IMR-90 (cell line): Measurements from ENCODE around the gene PIM3. TPM values are rescaled to one million over a fixed set of nuclear protein-coding genes. Genes with fewer than 3 reads are reported as not detected.

Experiments used
- ATAC-seq: fragments of 200-7000 bp; cut with Tn5 transposase; 2 replicates; pipeline ENCODE4 v1.9.1; 2020; ENCODE audit warnings: low read depth, mild to moderate bottlenecking, moderate library complexity
- BruUV-seq: library from RNA; stranded (reverse); fragments of 400-500 nt; replicated peaks from 2 replicates; lab custom pipeline; 2021; lab: Mats Ljungman, UMichigan
- CTCF ChIA-PET: fragments of 300-600 bp; formaldehyde crosslinking; extraction: SDS; loops from one replicate; lab custom pipeline; 2021; ENCODE audit warnings: antibody characterized with exemption; lab: Yijun Ruan, JAX
- POLR2A ChIA-PET: fragments of 300-600 bp; sonication (Branson Sonifier 250); formaldehyde crosslinking; loops from one replicate; lab custom pipeline; 2022; ENCODE audit warnings: antibody characterized with exemption; ENCODE audit not compliant: unreplicated experiment; lab: Charles Lee
- DNase-seq: peaks from one replicate; pipeline ENCODE4 v3.0.0; 2013
- H2AFZ ChIP-seq: replicated peaks from 2 replicates; pipeline ENCODE3; 2013; ENCODE audit warnings: low read length, mild to moderate bottlenecking; ENCODE audit not compliant: poor library complexity
- H2AK5ac ChIP-seq: 2 replicates; pipeline ENCODE4 v1.6.1; 2013; ENCODE audit warnings: low read depth, low read length, inconsistent platforms
- H2AK9ac ChIP-seq: replicated peaks from 2 replicates; pipeline ENCODE3; 2013; ENCODE audit warnings: mild to moderate bottlenecking, low read depth, low read length, moderate library complexity; ENCODE audit not compliant: poor library complexity
- H2BK120ac ChIP-seq: 2 replicates; pipeline ENCODE4 v1.6.1; 2013; ENCODE audit warnings: low read depth, low read length, inconsistent platforms
- H2BK15ac ChIP-seq: 3 replicates; pipeline ENCODE4 v1.6.1; 2013; ENCODE audit warnings: low read depth, low read length, inconsistent platforms
- H2BK20ac ChIP-seq: 2 replicates; pipeline ENCODE4 v1.6.1; 2013; ENCODE audit warnings: low read depth, mild to moderate bottlenecking, inconsistent platforms, low read length, moderate library complexity
- H2BK5ac ChIP-seq: 2 replicates; pipeline ENCODE4 v1.6.1; 2013; ENCODE audit warnings: mild to moderate bottlenecking, low read depth, low read length, inconsistent platforms; ENCODE audit not compliant: poor library complexity, severe bottlenecking
- H3K14ac ChIP-seq: replicated peaks from 2 replicates; pipeline ENCODE4 v1.6.1; 2013; ENCODE audit warnings: low read depth, low read length, inconsistent platforms
- H3K18ac ChIP-seq: 2 replicates; pipeline ENCODE4 v1.6.1; 2013; ENCODE audit warnings: low read depth, low read length, control low read depth
- H3K23ac ChIP-seq: 2 replicates; pipeline ENCODE4 v1.6.1; 2013; ENCODE audit warnings: low read depth, low read length, inconsistent platforms
- H3K27ac ChIP-seq: 2 replicates; pipeline ENCODE4 v1.5.1; 2013; ENCODE audit warnings: mild to moderate bottlenecking, control low read depth, low read length; ENCODE audit not compliant: insufficient read depth
- H3K27me3 ChIP-seq: 2 replicates; pipeline ENCODE4 v1.6.1; 2013; ENCODE audit warnings: low read length; ENCODE audit not compliant: control insufficient read depth, insufficient read depth
- H3K36me3 ChIP-seq: 2 replicates; pipeline ENCODE4 v1.6.1; 2013; ENCODE audit warnings: low read length, mixed read lengths; ENCODE audit not compliant: control insufficient read depth, insufficient read depth
- H3K4ac ChIP-seq: 2 replicates; pipeline ENCODE4 v1.6.1; 2013; ENCODE audit warnings: low read depth, low read length, inconsistent platforms
- H3K4me1 ChIP-seq: 2 replicates; pipeline ENCODE4 v1.6.1; 2013; ENCODE audit warnings: low read length, mixed read lengths; ENCODE audit not compliant: control insufficient read depth, insufficient read depth
- H3K4me2 ChIP-seq: 2 replicates; pipeline ENCODE4 v1.6.1; 2013; ENCODE audit warnings: low read depth, mild to moderate bottlenecking, control low read depth, low read length, moderate library complexity
- H3K4me3 ChIP-seq: 2 replicates; pipeline ENCODE4 v1.5.1; 2013; ENCODE audit warnings: low read depth, mild to moderate bottlenecking, control low read depth, low read length, moderate library complexity; ENCODE audit not compliant: insufficient read depth
- H3K56ac ChIP-seq: 2 replicates; pipeline ENCODE4 v1.6.1; 2013; ENCODE audit warnings: low read length, inconsistent platforms; ENCODE audit not compliant: insufficient read depth; ENCODE audit errors: extremely low read depth
- H3K79me1 ChIP-seq, 2 experiments: 2 replicates each; pipeline ENCODE4 v1.6.1; 2013; ENCODE audit warnings: low read length in 2 of 2, inconsistent platforms in 1 of 2, low read depth in 1 of 2
- H3K9ac ChIP-seq: 2 replicates; pipeline ENCODE4 v1.6.1; 2013; ENCODE audit warnings: low read depth, low read length, control low read depth
- H3K9me1 ChIP-seq: 2 replicates; pipeline ENCODE4 v1.6.1; 2013; ENCODE audit warnings: low read length, inconsistent platforms; ENCODE audit not compliant: insufficient read depth
- H3K9me3 ChIP-seq: 2 replicates; pipeline ENCODE4 v1.6.1; 2013; ENCODE audit warnings: low read length; ENCODE audit not compliant: control insufficient read depth, insufficient read depth
- H4K20me1 ChIP-seq: 2 replicates; pipeline ENCODE4 v1.6.1; 2013; ENCODE audit warnings: low read length, inconsistent platforms; ENCODE audit not compliant: insufficient read depth
- H4K5ac ChIP-seq: 2 replicates; pipeline ENCODE4 v1.6.1; 2013; ENCODE audit warnings: mild to moderate bottlenecking, low read depth, low read length, control low read depth
- H4K8ac ChIP-seq, 2 experiments: 2 replicates each; pipeline ENCODE4 v1.6.1; 2013; ENCODE audit warnings: low read depth in 2 of 2, low read length in 2 of 2, control low read depth in 1 of 2, inconsistent platforms in 1 of 2
- H4K91ac ChIP-seq: 2 replicates; pipeline ENCODE4 v1.6.1; 2013; ENCODE audit warnings: low read depth, low read length, inconsistent platforms; ENCODE audit not compliant: insufficient read depth
- BHLHE40 ChIP-seq: fragments of 150-350 bp; IDR thresholded peaks from 2 replicates; pipeline ENCODE4 v1.6.1; 2016; ENCODE audit warnings: mild to moderate bottlenecking, low read depth, low read length
- CEBPB ChIP-seq: IDR thresholded peaks from 2 replicates; pipeline ENCODE4 v1.6.1; 2012; ENCODE audit warnings: low read depth, low read length, improper control_type of control experiment
- CHD1 ChIP-seq: IDR thresholded peaks from 2 replicates; pipeline ENCODE4 v1.6.1; 2012; ENCODE audit warnings: low read depth, low read length, improper control_type of control experiment
- FOS ChIP-seq: fragments of 150-350 bp; IDR thresholded peaks from 2 replicates; pipeline ENCODE4 v1.6.1; 2016; ENCODE audit warnings: low read depth, low read length
- MAFK ChIP-seq: IDR thresholded peaks from 2 replicates; pipeline ENCODE4 v1.6.1; 2012; ENCODE audit warnings: low read depth, low read length, improper control_type of control experiment
- MAZ ChIP-seq: IDR thresholded peaks from 2 replicates; pipeline ENCODE4 v1.6.1; 2012; ENCODE audit warnings: low read depth, mild to moderate bottlenecking, low read length, improper control_type of control experiment, moderate library complexity, borderline replicate concordance
- MXI1 ChIP-seq: IDR thresholded peaks from 2 replicates; pipeline ENCODE4 v1.6.1; 2012; ENCODE audit warnings: low read depth, mild to moderate bottlenecking, low read length, moderate library complexity, borderline replicate concordance
- NFE2L2 ChIP-seq: fragments of 150-350 bp; IDR thresholded peaks from 2 replicates; pipeline ENCODE4 v1.6.1; 2016; ENCODE audit warnings: low read depth, mild to moderate bottlenecking, low read length
- RCOR1 ChIP-seq: IDR thresholded peaks from 2 replicates; pipeline ENCODE4 v1.6.1; 2012; ENCODE audit warnings: mild to moderate bottlenecking, low read length, improper control_type of control experiment; ENCODE audit not compliant: insufficient replicate concordance
- RFX5 ChIP-seq: IDR thresholded peaks from 2 replicates; pipeline ENCODE4 v1.8.0; 2012; ENCODE audit warnings: low read depth, mild to moderate bottlenecking, low read length, moderate library complexity
- SMC3 ChIP-seq: fragments of 150-350 bp; IDR thresholded peaks from 2 replicates; pipeline ENCODE4 v1.6.1; 2016; ENCODE audit warnings: low read depth, mild to moderate bottlenecking, antibody characterized with exemption, low read length, moderate library complexity
- WGBS, 2 experiments: methylation state at CpG; one replicate each; pipeline versions ENCODE4 v1.1.5 to v1.1.7; 2013; ENCODE audit warnings: missing lambda C conversion rate in 2 of 2; ENCODE audit not compliant: insufficient read length in 1 of 2; ENCODE audit errors: extremely low coverage in 2 of 2; 5-methylcytosine and 5-hydroxymethylcytosine counted together
- dilution Hi-C: fragments of 300-500 bp; cut with HindIII; formaldehyde crosslinking; loops from one replicate; pipeline ENCODE4 v1.14.3; 2018; ENCODE audit warnings: low sequenced_read_pairs; ENCODE audit not compliant: unreplicated experiment
- in situ Hi-C: fragments of 300-500 bp; cut with MboI; formaldehyde crosslinking; loops from 3 replicates; pipeline ENCODE4 v1.14.3; 2019; ENCODE audit warnings: low sequenced_read_pairs, inconsistent platforms, mixed read lengths
- intact Hi-C: fragments of 100-400 bp; cut with micrococcal nuclease; formaldehyde crosslinking; loops from 2 replicates; pipeline ENCODE4 v1.10.0; 2022
- polyA plus RNA-seq, 3 experiments: library from polyadenylated mRNA; depleted of rRNA; stranded (reverse); fragments of >200 nt; gene quantifications; 2 replicates each; pipeline ENCODE4 v1.2.3, GENCODE V29; 2012; ENCODE audit warnings: low replicate concordance in 1 of 3
- total RNA-seq: library from RNA; depleted of rRNA; stranded (reverse); fragments of >200 nt; gene quantifications from 2 replicates; pipeline ENCODE4 v1.2.3, GENCODE V29; 2012
- TF ChIP-seq, protein P1 (sequence below): fragments of 150-350 bp; IDR thresholded peaks from 2 replicates; pipeline ENCODE4 v1.6.1; 2016; ENCODE audit warnings: low read depth, mild to moderate bottlenecking, low read length, moderate library complexity, borderline replicate concordance
- TF ChIP-seq, protein P2 (sequence below): conservative IDR thresholded peaks from 2 replicates; pipeline ENCODE4 v1.5.1; 2012; ENCODE audit warnings: mild to moderate bottlenecking, low read depth, low read length, improper control_type of control experiment
- TF ChIP-seq, protein P3 (sequence below): fragments of 150-350 bp; IDR thresholded peaks from 2 replicates; pipeline ENCODE4 v1.6.1; 2017; ENCODE audit warnings: mild to moderate bottlenecking, antibody characterized with exemption, low read length, low read depth

Gene PIM3
- total and polyA plus RNA-seq, 2 of the 4 experiments (the other 2 are of a cell fraction), result 8.6 to 24.7 TPM

DNA sequence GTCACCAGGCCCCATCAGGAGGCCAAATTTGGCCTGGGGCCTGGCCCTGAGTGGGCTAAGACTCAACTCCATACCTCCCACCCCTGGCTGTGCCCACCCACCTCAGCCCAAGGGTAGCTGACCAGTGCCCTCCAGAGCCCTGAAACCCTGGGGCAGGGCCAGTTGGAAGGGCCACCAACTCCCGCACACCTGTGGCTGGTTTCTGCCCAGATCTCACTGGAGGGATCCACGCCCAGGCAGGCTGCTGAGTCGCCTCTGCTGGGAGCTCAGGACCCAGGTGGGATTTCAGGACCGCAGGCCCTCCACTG is 8.9 kb upstream of the PIM3 start:
- no peak overlapping the region for H3K4me2 ChIP-seq
- H3K9ac ChIP-seq, result peak overlapping the region; percentile 53
- POLR2A ChIA-PET, result interaction anchor here (0.6 to 0.8 kb wide), 4 partner anchors 9 to 162 kb away, joined by 3 to 6 read pairs (median 3); no protein-coding TSS in a partner anchor

More for the DNA sequence above, 8.9 kb upstream of the PIM3 start:
- Histone ChIP-seq H3K27ac (peak overlapping the region; percentile 89), H3K4me1 (peaks cover 40% of the 10 kb centered on the region), H3K9me1 (peaks cover 23% of the 10 kb centered on the region), H4K8ac (peak overlapping the region; percentile 85 to 95), H2AK5ac (peak overlapping the region; percentile 98), H3K18ac (peak overlapping the region; percentile 92), H2AK9ac (peak overlapping the region; percentile 100), H4K20me1 (no peaks in the 10 kb centered on the region), H2BK5ac (peak overlapping the region; percentile 95), H2BK20ac (peak overlapping the region; percentile 99), H2BK120ac (peak overlapping the region; percentile 100), H3K9me3 (no peaks in the 10 kb centered on the region), H3K27me3 (no peaks in the 10 kb centered on the region), H4K5ac (peak overlapping the region; percentile 94), H3K79me1 (0 out of 4 replicates have a peak, but pooled peaks cover 0 to 4% of the 10 kb centered on the region in 2 experiments), H3K14ac (peak overlapping the region; percentile 90), H3K36me3 (no peaks in the 10 kb centered on the region), H3K56ac (peak overlapping the region; percentile 79), H2BK15ac (peak overlapping the region; percentile 80; the same call in 2 of the 3 replicates), H3K4me3 (no peak overlapping the region), H2AFZ (peak overlapping the region; percentile 91), H3K4ac (peak overlapping the region; percentile 100), H4K91ac (peak overlapping the region; percentile 100), H3K23ac (peak overlapping the region; percentile 60; the same call in 1 of the 2 replicates)
- in situ Hi-C loops, result no loop called here
- CTCF ChIA-PET, result no interaction called here
- ATAC-seq (no peak), DNase-seq (no peak)
- dilution Hi-C loops, result no loop called here
- BruUV-seq, result no TSS peak
- TF ChIP-seq NFE2L2, result no peak
- TF ChIP-seq, protein P1, sequence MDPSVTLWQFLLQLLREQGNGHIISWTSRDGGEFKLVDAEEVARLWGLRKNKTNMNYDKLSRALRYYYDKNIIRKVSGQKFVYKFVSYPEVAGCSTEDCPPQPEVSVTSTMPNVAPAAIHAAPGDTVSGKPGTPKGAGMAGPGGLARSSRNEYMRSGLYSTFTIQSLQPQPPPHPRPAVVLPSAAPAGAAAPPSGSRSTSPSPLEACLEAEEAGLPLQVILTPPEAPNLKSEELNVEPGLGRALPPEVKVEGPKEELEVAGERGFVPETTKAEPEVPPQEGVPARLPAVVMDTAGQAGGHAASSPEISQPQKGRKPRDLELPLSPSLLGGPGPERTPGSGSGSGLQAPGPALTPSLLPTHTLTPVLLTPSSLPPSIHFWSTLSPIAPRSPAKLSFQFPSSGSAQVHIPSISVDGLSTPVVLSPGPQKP, result no peak
- no peak for TF ChIP-seq RFX5
- TF ChIP-seq MAZ, result no peak
- TF ChIP-seq, protein P2, sequence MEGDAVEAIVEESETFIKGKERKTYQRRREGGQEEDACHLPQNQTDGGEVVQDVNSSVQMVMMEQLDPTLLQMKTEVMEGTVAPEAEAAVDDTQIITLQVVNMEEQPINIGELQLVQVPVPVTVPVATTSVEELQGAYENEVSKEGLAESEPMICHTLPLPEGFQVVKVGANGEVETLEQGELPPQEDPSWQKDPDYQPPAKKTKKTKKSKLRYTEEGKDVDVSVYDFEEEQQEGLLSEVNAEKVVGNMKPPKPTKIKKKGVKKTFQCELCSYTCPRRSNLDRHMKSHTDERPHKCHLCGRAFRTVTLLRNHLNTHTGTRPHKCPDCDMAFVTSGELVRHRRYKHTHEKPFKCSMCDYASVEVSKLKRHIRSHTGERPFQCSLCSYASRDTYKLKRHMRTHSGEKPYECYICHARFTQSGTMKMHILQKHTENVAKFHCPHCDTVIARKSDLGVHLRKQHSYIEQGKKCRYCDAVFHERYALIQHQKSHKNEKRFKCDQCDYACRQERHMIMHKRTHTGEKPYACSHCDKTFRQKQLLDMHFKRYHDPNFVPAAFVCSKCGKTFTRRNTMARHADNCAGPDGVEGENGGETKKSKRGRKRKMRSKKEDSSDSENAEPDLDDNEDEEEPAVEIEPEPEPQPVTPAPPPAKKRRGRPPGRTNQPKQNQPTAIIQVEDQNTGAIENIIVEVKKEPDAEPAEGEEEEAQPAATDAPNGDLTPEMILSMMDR, result no peak
- no peak for TF ChIP-seq SMC3
- no peak for TF ChIP-seq FOS
- TF ChIP-seq CEBPB, result no peak
- TF ChIP-seq BHLHE40, result no peak
- no peak for TF ChIP-seq MXI1
- TF ChIP-seq RCOR1, result no peak
- TF ChIP-seq, protein P3, sequence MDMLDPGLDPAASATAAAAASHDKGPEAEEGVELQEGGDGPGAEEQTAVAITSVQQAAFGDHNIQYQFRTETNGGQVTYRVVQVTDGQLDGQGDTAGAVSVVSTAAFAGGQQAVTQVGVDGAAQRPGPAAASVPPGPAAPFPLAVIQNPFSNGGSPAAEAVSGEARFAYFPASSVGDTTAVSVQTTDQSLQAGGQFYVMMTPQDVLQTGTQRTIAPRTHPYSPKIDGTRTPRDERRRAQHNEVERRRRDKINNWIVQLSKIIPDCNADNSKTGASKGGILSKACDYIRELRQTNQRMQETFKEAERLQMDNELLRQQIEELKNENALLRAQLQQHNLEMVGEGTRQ, result no peak
- no peak for TF ChIP-seq MAFK
- no peak for TF ChIP-seq CHD1
- WGBS, 2 experiments, result 100% methylated on average over 2 of the region's 4 CpGs; no CpG with 5 or more reads in 1 of the 2 experiments
- intact Hi-C loops, result no loop called here
